PFSK-1 (cell line): Measurements from ENCODE around the gene ARHGAP9.

Source experiments
- FOXP2 ChIP-seq: optimal IDR thresholded peaks from 2 replicates; pipeline ENCODE3; 2011; ENCODE audit warnings: borderline replicate concordance, control low read depth, inconsistent platforms; ENCODE audit not compliant: insufficient read depth; ENCODE audit errors: extremely low read length, extremely low read depth
- POLR2AphosphoS5 ChIP-seq: IDR thresholded peaks from 2 replicates; pipeline ENCODE4 v1.6.1; 2012; ENCODE audit warnings: low read depth, mild to moderate bottlenecking, control low read depth, low read length, moderate library complexity
- SIN3A ChIP-seq: IDR thresholded peaks from 2 replicates; pipeline ENCODE4 v1.6.1; 2012; ENCODE audit warnings: mild to moderate bottlenecking, low read length, moderate library complexity, borderline replicate concordance; ENCODE audit not compliant: insufficient read depth
- TAF1 ChIP-seq: IDR thresholded peaks from 2 replicates; pipeline ENCODE4 v1.6.1; 2012; ENCODE audit warnings: low read length, control low read depth, borderline replicate concordance; ENCODE audit not compliant: insufficient read depth
- TF ChIP-seq, protein P1 (sequence below), 2 experiments: IDR thresholded peaks; 2 replicates each; pipeline versions ENCODE4 v1.6.1 to v1.8.0; 2011 to 2012; ENCODE audit warnings: low read depth in 2 of 2, low read length in 2 of 2, control low read depth in 1 of 2, inconsistent platforms in 1 of 2, mild to moderate bottlenecking in 1 of 2, moderate library complexity in 1 of 2; ENCODE audit not compliant: insufficient read depth in 1 of 2

ARHGAP9 gene

DNA sequence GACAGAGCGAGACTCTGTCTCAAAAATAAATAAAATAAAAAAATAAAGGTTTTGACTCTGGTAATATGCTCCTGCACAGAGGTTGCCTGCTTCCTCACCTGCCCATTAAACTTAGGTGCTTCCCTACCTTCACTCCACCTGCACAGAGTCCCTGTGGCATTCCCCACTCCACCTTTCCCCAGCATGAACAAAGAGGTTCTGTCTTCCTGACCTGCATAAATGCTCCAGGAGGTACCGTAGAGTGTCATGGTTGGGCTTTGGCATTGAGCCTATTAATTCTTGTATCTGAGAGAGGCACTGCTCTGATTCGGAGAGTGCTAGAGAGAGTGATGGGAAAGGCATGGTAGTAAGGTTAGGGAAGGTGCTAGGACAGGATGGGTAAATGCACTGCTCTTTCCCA lies 6.3 kb downstream of the ARHGAP9 start:
- TF ChIP-seq POLR2AphosphoS5 (no peak), TAF1 (no peak), SIN3A (no peak), FOXP2 (no peak)
- TF ChIP-seq, protein P1, sequence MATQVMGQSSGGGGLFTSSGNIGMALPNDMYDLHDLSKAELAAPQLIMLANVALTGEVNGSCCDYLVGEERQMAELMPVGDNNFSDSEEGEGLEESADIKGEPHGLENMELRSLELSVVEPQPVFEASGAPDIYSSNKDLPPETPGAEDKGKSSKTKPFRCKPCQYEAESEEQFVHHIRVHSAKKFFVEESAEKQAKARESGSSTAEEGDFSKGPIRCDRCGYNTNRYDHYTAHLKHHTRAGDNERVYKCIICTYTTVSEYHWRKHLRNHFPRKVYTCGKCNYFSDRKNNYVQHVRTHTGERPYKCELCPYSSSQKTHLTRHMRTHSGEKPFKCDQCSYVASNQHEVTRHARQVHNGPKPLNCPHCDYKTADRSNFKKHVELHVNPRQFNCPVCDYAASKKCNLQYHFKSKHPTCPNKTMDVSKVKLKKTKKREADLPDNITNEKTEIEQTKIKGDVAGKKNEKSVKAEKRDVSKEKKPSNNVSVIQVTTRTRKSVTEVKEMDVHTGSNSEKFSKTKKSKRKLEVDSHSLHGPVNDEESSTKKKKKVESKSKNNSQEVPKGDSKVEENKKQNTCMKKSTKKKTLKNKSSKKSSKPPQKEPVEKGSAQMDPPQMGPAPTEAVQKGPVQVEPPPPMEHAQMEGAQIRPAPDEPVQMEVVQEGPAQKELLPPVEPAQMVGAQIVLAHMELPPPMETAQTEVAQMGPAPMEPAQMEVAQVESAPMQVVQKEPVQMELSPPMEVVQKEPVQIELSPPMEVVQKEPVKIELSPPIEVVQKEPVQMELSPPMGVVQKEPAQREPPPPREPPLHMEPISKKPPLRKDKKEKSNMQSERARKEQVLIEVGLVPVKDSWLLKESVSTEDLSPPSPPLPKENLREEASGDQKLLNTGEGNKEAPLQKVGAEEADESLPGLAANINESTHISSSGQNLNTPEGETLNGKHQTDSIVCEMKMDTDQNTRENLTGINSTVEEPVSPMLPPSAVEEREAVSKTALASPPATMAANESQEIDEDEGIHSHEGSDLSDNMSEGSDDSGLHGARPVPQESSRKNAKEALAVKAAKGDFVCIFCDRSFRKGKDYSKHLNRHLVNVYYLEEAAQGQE (IDR thresholded peaks at IDR 0.05; ENCODE audit: insufficient read depth in 1 of 2, low read depth in 2 of 2, low read length in 2 of 2), result no peak

DNA sequence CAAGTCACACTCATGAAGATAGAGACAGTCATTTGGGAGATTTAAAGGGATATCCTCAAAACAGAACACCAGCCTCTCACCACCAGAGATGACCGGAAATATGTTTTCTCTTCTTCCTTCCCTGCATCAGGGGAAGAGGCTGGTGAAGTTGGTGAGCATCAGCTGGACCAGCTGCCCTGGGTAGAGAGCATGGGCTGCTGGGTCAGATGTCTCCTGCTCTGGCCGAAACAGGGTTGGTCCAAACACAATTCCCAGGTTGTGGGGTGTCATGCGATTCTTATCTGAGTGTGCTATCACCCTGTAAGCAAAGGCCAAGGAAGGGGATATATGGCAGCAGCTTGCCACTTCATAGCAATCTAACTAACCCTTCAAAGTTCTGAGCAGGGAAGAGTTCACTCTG lies 7.3 kb downstream of the ARHGAP9 start:
- no peak for TF ChIP-seq SIN3A
- TF ChIP-seq FOXP2, result no peak
- TF ChIP-seq POLR2AphosphoS5, result no peak
- no peak for TF ChIP-seq TAF1
- TF ChIP-seq, protein P1 (IDR thresholded peaks at IDR 0.05; ENCODE audit: insufficient read depth in 1 of 2, low read depth in 2 of 2, low read length in 2 of 2), result no peak

DNA sequence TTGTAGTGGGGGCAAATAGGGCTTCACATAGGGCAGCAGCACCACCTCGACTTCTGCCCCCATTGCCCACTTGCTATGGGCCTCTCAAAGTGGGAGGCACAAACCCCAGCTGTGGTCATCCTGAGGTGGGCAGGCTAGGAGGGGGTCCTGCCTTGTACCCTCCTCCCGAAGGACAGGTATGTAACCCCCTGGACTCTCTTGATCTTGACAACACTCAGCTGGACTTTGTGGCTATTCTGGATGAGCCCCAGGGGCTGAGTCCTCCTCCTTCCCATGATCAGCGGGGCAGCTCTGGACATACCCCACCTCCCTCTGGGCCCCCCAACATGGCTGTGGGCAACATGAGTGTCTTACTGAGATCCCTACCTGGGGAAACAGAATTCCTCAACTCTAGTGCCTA lies 8.0 kb downstream of the ARHGAP9 start:
- TF ChIP-seq, protein P1 (IDR thresholded peaks at IDR 0.05; ENCODE audit: insufficient read depth in 1 of 2, low read depth in 2 of 2, low read length in 2 of 2), result no peak
- TF ChIP-seq FOXP2 (no peak), TAF1 (no peak), SIN3A (no peak), POLR2AphosphoS5 (no peak)

DNA sequence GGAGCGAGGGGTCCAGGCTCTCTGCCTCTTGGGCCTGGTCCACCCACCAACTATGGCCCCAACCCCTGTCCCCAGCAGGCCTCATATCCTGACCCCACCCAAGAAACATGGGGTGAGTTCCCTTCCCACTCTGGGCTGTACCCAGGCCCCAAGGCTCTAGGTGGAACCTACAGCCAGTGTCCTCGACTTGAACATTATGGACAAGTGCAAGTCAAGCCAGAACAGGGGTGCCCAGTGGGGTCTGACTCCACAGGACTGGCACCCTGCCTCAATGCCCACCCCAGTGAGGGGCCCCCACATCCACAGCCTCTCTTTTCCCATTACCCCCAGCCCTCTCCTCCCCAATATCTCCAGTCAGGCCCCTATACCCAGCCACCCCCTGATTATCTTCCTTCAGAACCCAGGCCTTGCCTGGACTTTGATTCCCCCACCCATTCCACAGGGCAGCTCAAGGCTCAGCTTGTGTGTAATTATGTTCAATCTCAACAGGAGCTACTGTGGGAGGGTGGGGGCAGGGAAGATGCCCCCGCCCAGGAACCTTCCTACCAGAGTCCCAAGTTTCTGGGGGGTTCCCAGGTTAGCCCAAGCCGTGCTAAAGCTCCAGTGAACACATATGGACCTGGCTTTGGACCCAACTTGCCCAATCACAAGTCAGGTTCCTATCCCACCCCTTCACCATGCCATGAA lies 8.6 kb downstream of the ARHGAP9 start:
- TF ChIP-seq SIN3A, result no peak
- TF ChIP-seq FOXP2, result no peak
- TF ChIP-seq, protein P1 (IDR thresholded peaks at IDR 0.05; ENCODE audit: insufficient read depth in 1 of 2, low read depth in 2 of 2, low read length in 2 of 2), result no peak
- TF ChIP-seq POLR2AphosphoS5, result no peak
- TF ChIP-seq TAF1, result no peak
